Measurements from ENCODE around the gene HCRTR2. TPM values are rescaled to one million over a fixed set of nuclear protein-coding genes. Genes with fewer than 3 reads are reported as not detected.

The HCRTR2 gene
- total and polyA plus RNA-seq, 8 donors: 0.09 to 0.13 (median 0.10) TPM; not detected in 5

DNA sequence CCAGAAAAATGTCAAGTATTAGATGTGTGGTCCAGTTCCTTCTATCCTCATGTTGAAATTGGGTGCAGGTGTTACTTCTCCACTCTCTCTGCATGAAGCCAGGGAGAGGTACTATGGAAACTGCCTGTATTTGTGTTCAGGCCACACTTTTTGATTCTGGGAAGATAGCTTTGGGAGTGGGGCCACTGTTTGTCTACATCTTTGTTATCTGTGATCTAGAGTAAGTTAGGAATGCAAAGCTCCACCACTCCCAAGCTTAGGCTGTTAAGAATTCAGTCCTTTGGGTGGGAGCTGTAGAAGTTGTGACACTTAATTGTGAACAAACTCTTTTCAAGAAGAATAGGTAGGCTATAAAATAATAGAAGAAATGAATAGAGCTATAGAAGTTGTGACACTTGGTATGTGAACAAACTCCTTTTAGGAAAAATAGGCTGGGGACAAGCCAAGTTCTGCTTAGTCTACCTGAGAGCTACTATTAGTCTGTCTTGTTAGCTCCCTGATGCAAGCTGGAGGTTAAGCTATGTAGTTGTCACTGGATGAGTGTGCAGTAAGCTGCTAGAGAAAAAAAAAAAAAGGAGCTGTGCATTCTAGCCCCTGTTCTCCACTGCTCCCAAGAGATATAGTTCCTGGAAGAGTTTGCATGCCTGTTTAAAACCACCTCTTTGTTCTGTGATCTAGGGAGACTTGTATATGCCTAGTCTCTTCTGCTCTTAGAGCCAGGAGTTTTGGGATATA is 145.8 kb downstream of the HCRTR2 start:
- intact Hi-C loops (cut with DNase I): no loop called here
- Histone ChIP-seq H3K27ac (no peak overlapping the region), H3K4me3 (no peak overlapping the region), H3K9me3 (peaks cover 0 to 7% of the 10 kb centered on the region in 2 donors), H3K27me3 (no peaks in the 10 kb centered on the region), H3K36me3 (no peaks in the 10 kb centered on the region), H3K4me1 (no peaks in the 10 kb centered on the region)
- ATAC-seq (no peak), DNase-seq (no peak)
- TF ChIP-seq, protein P1, sequence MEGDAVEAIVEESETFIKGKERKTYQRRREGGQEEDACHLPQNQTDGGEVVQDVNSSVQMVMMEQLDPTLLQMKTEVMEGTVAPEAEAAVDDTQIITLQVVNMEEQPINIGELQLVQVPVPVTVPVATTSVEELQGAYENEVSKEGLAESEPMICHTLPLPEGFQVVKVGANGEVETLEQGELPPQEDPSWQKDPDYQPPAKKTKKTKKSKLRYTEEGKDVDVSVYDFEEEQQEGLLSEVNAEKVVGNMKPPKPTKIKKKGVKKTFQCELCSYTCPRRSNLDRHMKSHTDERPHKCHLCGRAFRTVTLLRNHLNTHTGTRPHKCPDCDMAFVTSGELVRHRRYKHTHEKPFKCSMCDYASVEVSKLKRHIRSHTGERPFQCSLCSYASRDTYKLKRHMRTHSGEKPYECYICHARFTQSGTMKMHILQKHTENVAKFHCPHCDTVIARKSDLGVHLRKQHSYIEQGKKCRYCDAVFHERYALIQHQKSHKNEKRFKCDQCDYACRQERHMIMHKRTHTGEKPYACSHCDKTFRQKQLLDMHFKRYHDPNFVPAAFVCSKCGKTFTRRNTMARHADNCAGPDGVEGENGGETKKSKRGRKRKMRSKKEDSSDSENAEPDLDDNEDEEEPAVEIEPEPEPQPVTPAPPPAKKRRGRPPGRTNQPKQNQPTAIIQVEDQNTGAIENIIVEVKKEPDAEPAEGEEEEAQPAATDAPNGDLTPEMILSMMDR (IDR thresholded peaks at IDR 0.05): no peak

DNA sequence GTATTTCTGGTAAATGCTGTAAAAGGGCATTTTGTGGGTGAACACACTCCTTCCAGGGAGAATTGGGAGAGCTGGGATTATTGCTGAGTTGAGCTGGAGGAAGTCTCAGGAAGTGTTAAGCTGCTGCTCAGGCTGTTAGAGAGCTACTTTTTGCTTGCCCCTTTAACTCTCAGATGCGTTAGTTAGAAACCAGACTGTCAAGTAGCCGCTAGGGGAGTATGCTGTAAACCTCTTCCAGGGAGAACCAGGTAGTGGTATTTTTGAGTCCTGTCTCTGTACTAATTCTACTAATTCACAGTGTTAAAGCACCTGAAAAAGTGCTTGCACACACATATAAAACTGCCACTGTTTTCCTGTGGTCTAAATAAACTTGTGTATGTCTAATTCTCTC is 146.4 kb downstream of the HCRTR2 start:
- DNase-seq: no peak
- no peaks in the 10 kb centered on the region for H3K27me3 ChIP-seq
- intact Hi-C loops (cut with DNase I): no loop called here
- no peak overlapping the region for H3K4me3 ChIP-seq
- TF ChIP-seq, protein P1 (IDR thresholded peaks at IDR 0.05): no peak
- peaks cover 0 to 7% of the 10 kb centered on the region in 2 donors for H3K9me3 ChIP-seq
- H3K36me3 ChIP-seq: no peaks in the 10 kb centered on the region
- ATAC-seq: no peak
- H3K27ac ChIP-seq: no peak overlapping the region
- H3K4me1 ChIP-seq: no peaks in the 10 kb centered on the region

DNA sequence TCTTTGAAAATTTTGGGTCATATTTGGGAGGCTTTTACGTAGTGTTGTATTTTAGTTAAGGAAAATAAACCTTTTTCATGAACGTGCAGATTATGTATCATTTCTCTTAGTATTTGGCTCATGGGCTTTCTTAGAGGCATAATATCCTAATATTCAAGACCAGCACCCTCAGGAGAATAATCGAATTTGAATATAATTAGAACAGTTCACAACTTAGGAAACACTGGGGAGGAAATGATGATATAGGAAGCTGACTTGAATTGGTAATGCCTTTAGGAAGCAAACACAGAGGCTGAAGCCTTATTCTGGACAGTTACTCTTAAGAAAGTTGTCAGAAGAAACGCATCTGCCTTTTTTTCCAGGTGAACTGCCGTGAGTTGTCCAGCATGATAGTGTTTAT is 152.9 kb downstream of the HCRTR2 start, which contains the start of gene GFRAL:
Gene GFRAL, plus strand, starts transcription at position 301 of the 400 bp plus-strand sequence. Its CDS starts 86 bp downstream, at position 387.
- intact Hi-C loops (cut with DNase I): no loop called here
- no peaks in the 10 kb centered on the region for H3K27me3 ChIP-seq
- H3K4me3 ChIP-seq: no peak within 1 kb of the TSS
- no peaks in the 10 kb centered on the region for H3K36me3 ChIP-seq
- ATAC-seq (no peak), DNase-seq (no peak)
- TF ChIP-seq, protein P1 (IDR thresholded peaks at IDR 0.05): no peak
- H3K9me3 ChIP-seq: no peaks in the 10 kb centered on the region
- no peak within 1 kb of the TSS for H3K27ac ChIP-seq
- no peaks in the 10 kb centered on the region for H3K4me1 ChIP-seq

Other genes with a start within 250 kb of the HCRTR2 start
- gene GFRAL, start 153.0 kb downstream of the HCRTR2 start, total RNA-seq: not detected
- gene GFRAL, start 153.0 kb downstream of the HCRTR2 start, polyA plus RNA-seq (ENCODE audit: insufficient read length in 6 of 6): under 1 TPM in 2 of 6 donors, not detected in 4; 0.07 to 0.13 TPM

Measured in left lung (tissue), 10 donors.